ENCODE data around the gene ARHGAP18. TPM values are rescaled to one million over a fixed set of nuclear protein-coding genes. Genes with fewer than 3 reads are reported as not detected.
A peak's percentile ranks its signal among the peaks of the same experiment; 100 is the strongest.

ARHGAP18 gene
- polyA plus RNA-seq (ENCODE audit: insufficient read length in 10 of 10), result 10 to 100 TPM; 10.9 to 27.8 (median 19.5) TPM
- long read RNA-seq, donor 1, result 0 reads
- long read RNA-seq, donor 2, full-length matches to known transcripts, result 1 of 1 reads
- long read RNA-seq, donor 2, partial matches to known transcripts, result 0 of 1 reads
- long read RNA-seq, donor 2, other reads (novel, unspliced or antisense), result 0 of 1 reads
- long read RNA-seq, donor 3, result 0 reads
- long read RNA-seq, donor 4, result 0 reads
- long read RNA-seq, donor 5, full-length matches to known transcripts, result 3 of 3 reads
- long read RNA-seq, donor 5, partial matches to known transcripts, result 0 of 3 reads
- long read RNA-seq, donor 5, other reads (novel, unspliced or antisense), result 0 of 3 reads
- long read RNA-seq, donor 6, full-length matches to known transcripts, result 1 of 1 reads
- long read RNA-seq, donor 6, partial matches to known transcripts, result 0 of 1 reads
- long read RNA-seq, donor 6, other reads (novel, unspliced or antisense), result 0 of 1 reads
- long read RNA-seq, donor 7, full-length matches to known transcripts, result 1 of 1 reads
- long read RNA-seq, donor 7, partial matches to known transcripts, result 0 of 1 reads
- long read RNA-seq, donor 7, other reads (novel, unspliced or antisense), result 0 of 1 reads
- long read RNA-seq, donor 8, result 0 reads
- long read RNA-seq, donor 9, result 0 reads

- DNase-seq, result peak; percentile 89 to 96 (median 89)
These were observed at the start of gene ARHGAP18 for GRCh38 chr6:129709769-129710449. Gene ARHGAP18, minus strand, starts transcription at chr6:129710177. Its CDS starts 41 bp downstream, at chr6:129710136.

GRCh38 chr6:129755787-129756186 lies 45.8 kb upstream of the ARHGAP18 start:
- DNase-seq, result no peak

GRCh38 chr6:129754750-129755149 lies 44.8 kb upstream of the ARHGAP18 start:
- peak in 1 of 3 donors; percentile 53 for DNase-seq

- DNase-seq, result no peak
These were observed 43.4 kb upstream of the ARHGAP18 start for GRCh38 chr6:129753422-129753821.

- DNase-seq, result peak in 1 of 3 donors; percentile 53
These were observed 41.4 kb upstream of the ARHGAP18 start for GRCh38 chr6:129751384-129751783.

- DNase-seq, result no peak
These were observed 40.4 kb upstream of the ARHGAP18 start for GRCh38 chr6:129750360-129750759.

- DNase-seq, result peak in 2 of 3 donors; percentile 59 to 67
These were observed 39.8 kb upstream of the ARHGAP18 start for GRCh38 chr6:129749749-129750120.

GRCh38 chr6:129748901-129749748 lies 39.1 kb upstream of the ARHGAP18 start:
- DNase-seq, result peak in 2 of 3 donors; percentile 29 to 37

GRCh38 chr6:129748212-129748900 lies 38.4 kb upstream of the ARHGAP18 start:
- DNase-seq, result peak in 1 of 3 donors; percentile 57

GRCh38 chr6:129747588-129748112 lies 37.7 kb upstream of the ARHGAP18 start:
- DNase-seq, result no peak

- no peak for DNase-seq
These were observed 34.9 kb upstream of the ARHGAP18 start for GRCh38 chr6:129744880-129745237.

GRCh38 chr6:129744201-129744879 lies 34.4 kb upstream of the ARHGAP18 start:
- DNase-seq, result peak in 2 of 3 donors; percentile 58 to 62

- no peak for DNase-seq
These were observed 30.0 kb upstream of the ARHGAP18 start for GRCh38 chr6:129740013-129740412.

GRCh38 chr6:129736105-129736504 lies 26.1 kb upstream of the ARHGAP18 start:
- no peak for DNase-seq

- no peak for DNase-seq
These were observed 23.3 kb upstream of the ARHGAP18 start for GRCh38 chr6:129733290-129733689.

GRCh38 chr6:129732542-129732941 lies 22.6 kb upstream of the ARHGAP18 start:
- no peak for DNase-seq

- no peak for DNase-seq
These were observed 22.1 kb upstream of the ARHGAP18 start for GRCh38 chr6:129732034-129732433.

GRCh38 chr6:129731428-129731827 lies 21.5 kb upstream of the ARHGAP18 start:
- no peak for DNase-seq

- peak in 1 of 3 donors; percentile 40 for DNase-seq
These were observed 20.6 kb upstream of the ARHGAP18 start for GRCh38 chr6:129730477-129731165.

Measured in muscle of back (tissue), 13 donors.